Small intestine (tissue), 7 donors: ENCODE measurements around the gene MYZAP. TPM values are rescaled to one million over a fixed set of nuclear protein-coding genes. Genes with fewer than 3 reads are reported as not detected.
"Not testable (repeated sequence)": the region's sequence is repeated elsewhere in the genome, so short reads cannot be mapped to it uniquely, and the experiment has no call there.

Experiments
- DNase-seq, 2 donors: peaks; one replicate each; pipeline versions ENCODE4 v3.0.0 to v3.0.0-alpha.2; 2013
- FAIRE-seq: peaks from 2 replicates; lab custom pipeline; 2012; peaks lifted over from hg19 to GRCh38; lab: Jason Lieb, UNC
- H3K27ac ChIP-seq, 3 donors: one replicate each; pipeline ENCODE4 v1.5.1; 2013; ENCODE audit warnings: low read length in 2 of 3, mild to moderate bottlenecking in 2 of 3, control low read depth in 1 of 3, inconsistent platforms in 1 of 3, low read depth in 1 of 3, moderate library complexity in 1 of 3
- H3K27me3 ChIP-seq, 3 donors: one replicate each; pipeline ENCODE4 v1.6.1; 2013; ENCODE audit warnings: low read length in 3 of 3, inconsistent platforms in 1 of 3; ENCODE audit not compliant: control insufficient read depth in 3 of 3, insufficient read depth in 3 of 3
- H3K36me3 ChIP-seq, 3 donors: one replicate each; pipeline ENCODE4 v1.6.1; 2013; ENCODE audit warnings: low read length in 3 of 3, inconsistent platforms in 1 of 3, low read depth in 1 of 3, mild to moderate bottlenecking in 1 of 3, moderate library complexity in 1 of 3; ENCODE audit not compliant: control insufficient read depth in 3 of 3, insufficient read depth in 2 of 3
- H3K4me1 ChIP-seq, 3 donors: one replicate each; pipeline ENCODE4 v1.6.1; 2013; ENCODE audit warnings: low read length in 2 of 3, inconsistent platforms in 1 of 3, low read depth in 1 of 3, mild to moderate bottlenecking in 1 of 3, moderate library complexity in 1 of 3; ENCODE audit not compliant: control insufficient read depth in 3 of 3, insufficient read depth in 2 of 3
- H3K4me3 ChIP-seq, 3 donors: one replicate each; pipeline ENCODE4 v1.5.1; 2013; ENCODE audit warnings: low read length in 3 of 3, control low read depth in 1 of 3, inconsistent platforms in 1 of 3, low read depth in 1 of 3, mild to moderate bottlenecking in 1 of 3, moderate library complexity in 1 of 3
- H3K9me3 ChIP-seq, 2 donors: one replicate each; pipeline ENCODE4 v1.6.1; 2013; ENCODE audit warnings: low read depth in 1 of 2, low read length in 1 of 2; ENCODE audit not compliant: control insufficient read depth in 2 of 2, insufficient read depth in 1 of 2
- WGBS, 3 donors: extraction: QIAGEN DNeasy Blood & Tissue Kit; methylation state at CpG; one replicate each; pipeline ENCODE4 v1.1.7; 2013; 5-methylcytosine and 5-hydroxymethylcytosine counted together
- polyA plus RNA-seq, 4 donors: library from polyadenylated mRNA; stranded (reverse) in 3 of 4; unstranded in 1 of 4; fragments of 200-250 nt in 3 of 4; fragments of 120-200 nt in 1 of 4; gene quantifications; one replicate each; pipeline versions ENCODE4 v1.2.1 to v1.2.3, GENCODE V29; 2013
- donor health status: healthy with polysubstance abuse.
- donor health status: control.
- donor health status: control.
- donor health status: Bipolar disorder and iron deficiency.
- donor health status: healthy.

Gene MYZAP
- polyA plus RNA-seq, 4 donors = 12.8 to 38.6 (median 28.5) TPM

DNA sequence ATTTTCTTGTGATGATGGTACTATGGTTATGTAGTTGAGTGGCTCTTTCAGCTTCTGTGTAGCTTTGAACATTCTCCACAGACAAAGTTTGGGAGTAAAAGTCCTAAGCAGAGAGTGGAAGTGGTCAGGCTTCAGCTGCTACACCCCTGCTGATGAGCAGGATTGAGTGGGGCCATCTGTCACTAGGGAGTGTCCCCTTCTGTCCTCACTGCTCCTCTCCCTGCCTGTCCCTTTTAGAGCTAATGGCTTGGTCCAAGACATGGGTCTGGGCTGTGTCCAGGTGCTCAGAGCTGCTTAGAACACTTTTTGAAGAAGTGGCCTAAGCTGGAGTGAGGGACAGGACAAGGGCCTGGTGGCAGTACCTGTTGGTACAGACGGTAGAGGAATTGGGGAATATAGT is 15.1 kb downstream of the MYZAP start:
- peaks cover 5 to 48% (median 16%) of the 10 kb centered on the region in 3 donors for H3K4me1 ChIP-seq
- WGBS, 3 donors = 70 to 88% (median 86%) methylated on average over 1 of the region's 1 CpG

DNA sequence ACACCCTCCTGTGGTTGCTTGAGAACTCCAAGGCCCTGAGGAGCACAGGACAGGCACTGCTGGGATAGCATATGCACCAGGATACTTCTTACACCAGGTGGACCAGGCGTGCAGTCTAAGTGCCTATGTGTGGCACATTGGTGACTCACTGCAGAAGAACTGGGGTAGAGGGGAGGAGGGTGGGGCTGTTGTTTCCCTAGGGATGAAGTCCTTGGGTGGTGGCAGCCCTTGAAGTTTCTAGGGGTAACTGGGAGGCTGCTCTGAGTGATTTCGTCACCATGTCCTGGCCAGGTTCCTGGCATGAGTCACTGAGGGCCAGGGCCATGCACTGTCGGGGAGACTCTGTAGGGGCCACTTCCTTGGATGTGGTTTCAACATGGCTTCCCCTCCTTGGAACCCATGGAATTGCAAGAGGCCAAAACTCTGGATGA is 15.9 kb downstream of the MYZAP start:
- Histone ChIP-seq H3K4me3 (no peak overlapping the region), H3K27me3 (no peaks in the 10 kb centered on the region), H3K9me3 (no peaks in the 10 kb centered on the region), H3K36me3 (peaks cover 0 to 33% (median 5%) of the 10 kb centered on the region in 3 donors), H3K27ac (peak overlapping the region; percentile 74 to 92 (median 90)), H3K4me1 (peaks cover 7 to 56% (median 16%) of the 10 kb centered on the region in 3 donors)
- 16 to 58% (median 33%) methylated on average over 3 of the region's 3 CpGs for WGBS, 3 donors
- DNase-seq = peak; percentile 85 to 98
- peak; percentile 23 for FAIRE-seq

More for the DNA sequence above, 15.1 kb downstream of the MYZAP start:
- no peak for FAIRE-seq
- DNase-seq = no peak
- no peaks in the 10 kb centered on the region for H3K27me3 ChIP-seq
- H3K4me3 ChIP-seq = no peak overlapping the region
- peaks cover 0 to 33% (median 5%) of the 10 kb centered on the region in 3 donors for H3K36me3 ChIP-seq
- peak overlapping the region; percentile 74 to 92 (median 90) for H3K27ac ChIP-seq
- H3K9me3 ChIP-seq = no peaks in the 10 kb centered on the region

DNA sequence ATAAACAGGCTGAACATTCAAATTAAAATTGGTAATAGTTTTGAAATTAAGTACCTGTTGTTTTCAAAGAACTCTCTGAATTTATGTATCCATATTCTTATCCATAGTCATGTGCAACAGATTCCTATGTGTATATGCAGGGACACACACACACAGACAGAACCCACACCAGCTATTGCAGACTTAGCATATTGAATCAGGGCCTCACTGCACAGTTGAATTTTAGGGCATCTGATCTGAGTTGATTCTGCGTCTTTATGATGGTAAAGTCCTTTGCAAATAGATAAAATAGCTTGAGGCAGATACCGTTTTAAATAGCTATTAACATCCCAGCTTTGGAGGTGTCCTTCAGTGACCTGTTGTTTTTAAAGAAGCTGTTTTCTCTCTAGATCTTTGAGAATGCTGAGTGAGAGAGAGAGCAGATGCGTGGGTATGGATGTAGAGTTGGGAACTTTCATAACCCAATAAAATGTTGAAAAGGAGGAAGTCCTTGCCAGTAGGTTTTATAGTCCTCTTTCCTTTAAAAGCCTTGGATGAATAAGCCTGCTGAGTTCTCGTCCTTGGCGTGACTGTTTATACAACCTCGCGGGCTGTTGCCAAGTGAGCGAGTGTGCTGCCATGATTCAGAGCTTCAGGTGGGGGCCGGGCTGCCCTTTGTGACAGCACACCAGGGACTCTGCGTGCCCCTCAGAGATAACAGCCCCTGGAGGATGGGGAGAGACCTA is 18.3 kb downstream of the MYZAP start:
- WGBS, 3 donors = 10 to 43% (median 22%) methylated on average over 10 of the region's 10 CpGs
- H3K9me3 ChIP-seq = no peaks in the 10 kb centered on the region
- H3K4me3 ChIP-seq = no peak overlapping the region
- peaks cover 0 to 27% (median 3%) of the 10 kb centered on the region in 3 donors for H3K36me3 ChIP-seq
- peak overlapping the region; percentile 58 to 90 (median 79) for H3K27ac ChIP-seq
- FAIRE-seq = no peak
- H3K27me3 ChIP-seq = no peaks in the 10 kb centered on the region
- H3K4me1 ChIP-seq = peaks cover 7 to 65% (median 16%) of the 10 kb centered on the region in 3 donors
- peak; percentile 89 to 96 for DNase-seq

DNA sequence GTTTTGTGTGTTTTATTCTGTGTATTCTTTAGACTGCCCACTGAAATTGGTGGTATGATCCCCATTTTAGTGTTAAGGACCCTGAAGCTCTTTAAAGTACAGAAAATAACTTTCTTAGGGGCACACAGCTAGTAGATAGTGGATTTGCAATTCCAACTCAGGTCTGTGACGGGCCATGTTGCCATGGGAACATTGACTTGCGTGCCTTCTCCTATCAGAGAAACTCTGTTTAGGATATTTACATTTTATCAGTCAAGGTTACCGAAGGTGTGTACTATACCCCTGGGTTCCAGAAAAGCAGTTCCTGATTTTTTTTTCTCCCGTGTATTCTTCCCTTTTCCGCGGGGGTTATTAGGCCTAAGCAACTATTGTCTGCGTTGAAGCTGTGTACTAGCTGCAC is 19.4 kb downstream of the MYZAP start:
- DNase-seq = peak; percentile 73 to 85
- 18 to 65% (median 39%) methylated on average over 7 of the region's 7 CpGs for WGBS, 3 donors
- Histone ChIP-seq H3K4me1 (peaks cover 7 to 65% (median 16%) of the 10 kb centered on the region in 3 donors), H3K36me3 (peaks cover 0 to 30% (median 2%) of the 10 kb centered on the region in 3 donors), H3K9me3 (no peaks in the 10 kb centered on the region), H3K4me3 (no peak overlapping the region), H3K27ac (peak overlapping the region; percentile 58 to 90 (median 79)), H3K27me3 (no peaks in the 10 kb centered on the region)
- FAIRE-seq = no peak

DNA sequence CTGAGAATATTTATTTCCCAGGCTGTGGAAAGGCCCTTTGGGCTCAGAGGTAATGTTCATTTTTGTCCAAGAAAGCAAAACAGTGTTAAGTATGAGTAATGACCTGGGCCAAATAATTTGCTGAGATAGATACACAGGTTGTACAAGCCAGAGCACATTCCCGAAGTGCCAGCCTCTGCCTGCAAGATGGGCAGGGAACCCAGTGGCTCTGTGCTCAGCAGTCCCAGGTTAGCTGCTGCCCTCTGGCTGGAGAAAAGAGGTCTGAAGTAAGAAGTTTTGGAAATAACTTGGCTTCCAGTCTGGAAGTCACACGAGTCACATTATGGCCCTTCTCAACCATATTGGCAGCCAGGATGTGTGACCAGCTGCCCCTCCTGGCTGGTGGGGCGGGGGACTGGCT is 20.2 kb downstream of the MYZAP start:
- no peaks in the 10 kb centered on the region for H3K27me3 ChIP-seq
- WGBS, 3 donors = 10 to 41% (median 17%) methylated on average over 3 of the region's 3 CpGs
- peak; percentile 72 to 80 for DNase-seq
- H3K27ac ChIP-seq = peak overlapping the region; percentile 53 to 90 (median 56)
- H3K4me3 ChIP-seq = no peak overlapping the region
- no peaks in the 10 kb centered on the region for H3K9me3 ChIP-seq
- no peak for FAIRE-seq
- H3K36me3 ChIP-seq = peaks cover 0 to 29% (median 2%) of the 10 kb centered on the region in 3 donors
- peaks cover 5 to 62% (median 13%) of the 10 kb centered on the region in 3 donors for H3K4me1 ChIP-seq

DNA sequence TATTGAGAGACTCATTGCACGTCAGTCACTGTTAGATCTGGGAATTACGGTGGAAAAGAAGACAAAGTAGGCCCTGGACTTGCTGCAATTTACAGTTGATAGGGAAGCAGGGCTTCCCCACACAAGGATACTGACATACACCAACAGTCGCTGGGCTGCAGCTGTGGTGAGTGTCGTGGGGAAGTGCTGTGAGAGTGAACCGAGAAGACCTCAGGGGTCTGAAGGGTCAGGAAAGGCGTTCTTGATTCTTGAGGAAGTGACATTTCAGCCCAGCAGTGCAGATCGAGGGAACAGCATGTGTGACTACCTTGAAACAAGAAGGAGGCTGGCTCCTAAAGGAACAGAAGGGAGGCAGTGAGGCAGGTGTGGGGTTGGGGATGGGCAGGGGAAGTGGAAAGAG is 22.5 kb downstream of the MYZAP start:
- WGBS, 3 donors = 66 to 75% (median 71%) methylated on average over 7 of the region's 7 CpGs
- DNase-seq = no peak
- Histone ChIP-seq H3K27me3 (no peaks in the 10 kb centered on the region), H3K9me3 (no peaks in the 10 kb centered on the region), H3K4me3 (no peak overlapping the region), H3K27ac (peak overlapping the region in 1 of 3 donors; percentile 21), H3K36me3 (peaks cover 2 to 21% (median 2%) of the 10 kb centered on the region in 3 donors), H3K4me1 (peaks cover 2 to 47% (median 11%) of the 10 kb centered on the region in 3 donors)
- no peak for FAIRE-seq

DNA sequence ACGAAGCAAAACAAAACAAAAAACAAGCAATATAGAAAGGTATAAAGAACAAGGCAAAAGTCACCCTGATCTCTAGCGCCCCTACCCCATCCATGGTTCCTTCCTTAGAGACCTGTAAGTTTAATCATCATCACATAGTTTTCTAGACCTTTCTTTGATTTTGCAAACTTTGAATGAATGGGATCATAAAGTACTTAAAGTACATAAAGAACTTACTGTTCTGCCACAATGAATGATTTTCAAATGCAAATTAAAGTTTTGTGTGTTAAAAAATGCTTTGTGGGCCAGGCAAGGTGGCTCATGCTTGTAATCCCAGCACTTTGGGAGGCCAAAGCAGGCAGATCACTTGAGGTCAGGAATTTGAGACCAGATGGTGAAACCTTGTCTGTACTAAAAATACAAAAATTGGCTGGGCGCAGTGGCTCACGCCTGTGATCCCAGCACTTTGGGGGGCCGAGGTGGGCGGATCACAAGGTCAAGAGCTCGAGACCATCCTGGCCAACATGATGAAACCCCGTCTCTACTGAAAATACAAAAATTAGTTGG is 24.3 kb downstream of the MYZAP start:
- H3K27me3 ChIP-seq, H3K27ac ChIP-seq: not testable (repeated sequence)

DNA sequence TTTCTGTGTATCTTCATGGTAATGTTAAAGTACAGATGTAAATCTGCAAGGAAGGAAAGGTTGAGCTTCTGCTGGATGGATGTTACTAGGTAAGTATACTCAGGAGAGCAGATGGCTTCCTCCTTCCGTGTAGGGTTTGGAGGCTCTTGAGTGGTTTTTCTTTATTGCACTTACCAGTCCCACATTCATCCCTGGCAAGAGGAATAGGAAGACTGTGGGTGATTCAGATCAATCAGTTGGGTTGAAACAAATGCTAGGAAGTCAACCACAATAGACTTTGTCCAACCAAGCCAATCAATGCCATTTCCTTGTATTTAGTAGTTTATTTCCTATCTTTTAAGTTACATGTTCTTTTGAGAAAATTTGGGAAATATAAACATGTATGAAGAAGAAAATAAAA is 26.6 kb downstream of the MYZAP start:
- Histone ChIP-seq H3K9me3 (no peaks in the 10 kb centered on the region), H3K4me3 (no peak overlapping the region), H3K27ac (no peak overlapping the region), H3K36me3 (peaks cover 2 to 33% (median 2%) of the 10 kb centered on the region in 3 donors), H3K27me3 (no peaks in the 10 kb centered on the region), H3K4me1 (peaks cover 2 to 22% (median 6%) of the 10 kb centered on the region in 3 donors)
- DNase-seq = no peak
- WGBS, 3 donors = 77 to 92% (median 86%) methylated on average over 1 of the region's 1 CpG
- FAIRE-seq = no peak

More for the DNA sequence above, 24.3 kb downstream of the MYZAP start:
- 93 to 94% (median 94%) methylated on average over 8 of the region's 8 CpGs for WGBS, 3 donors
- H3K4me1 ChIP-seq = peaks cover 3 to 38% (median 6%) of the 10 kb centered on the region in 3 donors
- H3K36me3 ChIP-seq = peaks cover 2 to 25% (median 2%) of the 10 kb centered on the region in 3 donors
- DNase-seq, H3K4me3 ChIP-seq, H3K9me3 ChIP-seq, FAIRE-seq: not testable (repeated sequence)
